ENCODE data around the gene RBM8A. TPM values are rescaled to one million over a fixed set of nuclear protein-coding genes. Genes with fewer than 3 reads are reported as not detected.

Gene RBM8A
- polyA plus RNA-seq, 3 donors from 2014 or later: 175 to 256 (median 194) TPM

DNA sequence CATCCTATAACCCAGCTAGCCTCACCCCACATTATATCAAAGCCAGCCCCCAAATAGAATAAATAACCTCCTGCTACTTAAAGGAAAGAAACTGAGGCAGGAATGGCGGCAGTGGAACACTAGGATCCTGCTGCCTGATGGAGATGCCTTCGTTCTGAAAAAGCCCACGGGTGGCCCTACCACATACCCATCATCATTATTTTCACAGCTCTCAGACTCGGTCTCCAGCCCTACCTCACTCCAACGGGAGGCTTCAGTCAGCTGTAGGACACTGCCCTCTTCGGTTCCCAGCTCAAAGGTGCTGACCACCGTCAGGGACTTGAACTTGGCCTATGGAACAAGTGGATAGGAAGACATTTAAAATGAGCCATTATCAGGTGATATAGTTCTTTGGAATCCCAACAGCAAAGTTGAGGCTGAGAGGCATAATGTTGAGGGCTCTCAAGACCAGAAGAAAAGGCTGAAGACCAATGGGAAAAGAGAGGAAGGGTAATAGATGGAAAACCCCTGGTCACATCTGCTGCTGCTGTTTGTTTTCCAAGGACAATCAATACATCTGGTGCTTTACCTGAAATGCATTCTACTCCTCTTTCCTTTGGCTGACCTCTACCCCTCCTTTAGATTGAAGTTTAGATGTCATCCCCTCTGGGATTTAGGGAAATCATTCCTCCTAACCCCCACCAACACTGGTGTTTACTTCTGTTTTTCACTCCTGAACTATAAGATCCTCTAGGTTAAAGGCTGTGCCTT lies 33.8 kb downstream of the RBM8A start:
- H3K9me3 Mint-ChIP-seq: no peaks in the 10 kb centered on the region
- no peaks in the 10 kb centered on the region for H3K4me1 Mint-ChIP-seq
- H3K27ac Mint-ChIP-seq: no peak overlapping the region
- DNase-seq: no peak
- no peak overlapping the region for H3K4me3 Mint-ChIP-seq
- peaks cover 0 to 2% (median 2%) of the 10 kb centered on the region in 3 donors for H3K27me3 Mint-ChIP-seq (ENCODE audit: low read depth in 3 of 3)
- peaks cover 0 to 14% (median 8%) of the 10 kb centered on the region in 3 donors for H3K36me3 Mint-ChIP-seq

- Mint-ChIP-seq H3K4me1 (no peaks in the 10 kb centered on the region), H3K27ac (no peak overlapping the region), H3K27me3 (ENCODE audit: low read depth in 3 of 3) (peaks cover 0 to 2% (median 2%) of the 10 kb centered on the region in 3 donors), H3K4me3 (no peak overlapping the region), H3K9me3 (no peaks in the 10 kb centered on the region), H3K36me3 (peaks cover 0 to 14% (median 5%) of the 10 kb centered on the region in 3 donors)
- DNase-seq: no peak
Measured at GRCh38 chr1:145892486-145893087, 34.7 kb downstream of the RBM8A start.

DNA sequence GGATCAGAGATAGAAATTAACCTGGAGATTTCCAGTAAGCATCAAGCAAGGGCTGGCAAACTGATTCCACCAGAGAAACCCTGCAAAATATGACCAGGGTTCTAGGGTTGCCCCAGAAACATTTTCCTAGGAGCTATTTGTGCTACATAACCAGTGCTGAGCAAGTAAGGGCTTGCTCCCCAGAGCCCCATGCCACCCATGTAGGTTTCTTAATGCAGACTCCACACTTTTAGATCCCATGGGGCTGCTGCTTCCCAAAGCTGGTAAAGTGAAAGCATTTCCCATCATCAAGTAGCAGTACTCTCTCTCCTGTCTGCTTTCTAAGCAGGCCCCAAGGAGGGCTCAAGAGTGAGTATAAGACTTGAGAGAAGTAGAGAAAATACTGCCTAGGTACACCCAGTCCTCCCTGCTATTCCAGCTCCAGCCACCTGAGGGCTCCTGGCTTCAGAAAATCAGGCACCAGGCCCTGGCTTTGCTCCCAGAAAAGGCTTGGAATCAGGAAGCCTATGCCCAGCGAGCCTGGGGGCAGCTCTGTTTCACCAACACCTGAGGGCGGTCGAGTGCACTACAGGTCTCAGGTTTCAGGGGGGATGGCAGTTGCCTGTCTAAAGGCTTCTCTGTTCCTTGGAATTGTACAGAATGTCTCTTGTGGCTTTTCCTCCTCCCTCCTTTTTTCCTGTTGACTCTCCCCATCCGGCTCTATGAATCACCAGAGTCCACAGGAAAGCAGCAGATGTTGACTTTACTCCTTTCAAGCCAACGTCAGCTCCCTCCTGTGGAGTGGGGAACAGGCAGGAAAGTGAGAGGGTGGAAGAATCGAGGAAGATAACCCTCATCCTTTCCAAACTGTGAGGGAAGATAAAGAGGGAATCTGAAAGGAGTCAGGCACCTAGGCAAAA lies 35.4 kb downstream of the RBM8A start:
- peaks cover 0 to 2% (median 2%) of the 10 kb centered on the region in 3 donors for H3K27me3 Mint-ChIP-seq (ENCODE audit: low read depth in 3 of 3)
- H3K36me3 Mint-ChIP-seq: peaks cover 0 to 14% (median 4%) of the 10 kb centered on the region in 3 donors
- peak; percentile 19 to 39 (median 22) for DNase-seq
- H3K27ac Mint-ChIP-seq: no peak overlapping the region
- no peak overlapping the region for H3K4me3 Mint-ChIP-seq
- H3K9me3 Mint-ChIP-seq: no peaks in the 10 kb centered on the region
- peaks cover 0 to under 1% of the 10 kb centered on the region in 2 donors for H3K4me1 Mint-ChIP-seq

GRCh38 chr1:145891143-145891542 lies 36.1 kb downstream of the RBM8A start:
- peaks cover 3 to 7% of the 10 kb centered on the region in 2 donors for H3K4me1 Mint-ChIP-seq
- H3K4me3 Mint-ChIP-seq: no peak overlapping the region
- H3K27me3 Mint-ChIP-seq (ENCODE audit: low read depth in 3 of 3): peaks cover 0 to 2% (median 2%) of the 10 kb centered on the region in 3 donors
- H3K27ac Mint-ChIP-seq: no peak overlapping the region
- no peaks in the 10 kb centered on the region for H3K9me3 Mint-ChIP-seq
- H3K36me3 Mint-ChIP-seq: peaks cover 0 to 9% (median 1%) of the 10 kb centered on the region in 3 donors
- no peak for DNase-seq

- Mint-ChIP-seq H3K36me3 (peaks cover 0 to 7% (median 0%) of the 10 kb centered on the region in 3 donors), H3K4me3 (no peak overlapping the region), H3K9me3 (no peaks in the 10 kb centered on the region), H3K4me1 (peaks cover 14 to 21% of the 10 kb centered on the region in 2 donors), H3K27ac (no peak overlapping the region), H3K27me3 (ENCODE audit: low read depth in 3 of 3) (peaks cover 0 to 9% (median 7%) of the 10 kb centered on the region in 3 donors)
- DNase-seq: no peak
Measured at GRCh38 chr1:145889722-145890121, 37.6 kb downstream of the RBM8A start.

DNA sequence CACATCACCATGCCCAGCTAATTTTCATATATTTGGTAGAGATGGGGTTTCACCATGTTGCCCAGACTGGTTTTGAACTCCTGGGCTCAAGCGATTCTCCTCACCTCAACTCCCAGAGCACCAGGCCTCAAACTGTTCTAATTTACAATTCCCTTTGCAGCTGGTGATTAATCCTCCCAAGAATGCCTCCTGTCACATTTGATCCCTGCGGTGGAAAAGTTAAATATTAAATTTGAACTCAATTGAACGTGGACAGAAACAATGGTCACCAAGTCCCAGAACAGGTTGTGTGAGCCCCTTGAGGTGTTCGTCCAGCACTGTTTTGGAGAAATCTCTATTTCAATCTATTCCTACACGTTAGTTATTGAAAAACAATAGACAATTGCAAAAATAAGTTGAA lies 39.7 kb downstream of the RBM8A start:
- no peak for DNase-seq
- Mint-ChIP-seq H3K36me3 (no peaks in the 10 kb centered on the region), H3K9me3 (no peaks in the 10 kb centered on the region), H3K4me1 (peaks cover 14 to 23% of the 10 kb centered on the region in 2 donors), H3K27ac (no peak overlapping the region), H3K4me3 (peak overlapping the region in 3 of 5 donors; percentile 38 to 41 (median 40)), H3K27me3 (ENCODE audit: low read depth in 3 of 3) (peaks cover 0 to 15% (median 12%) of the 10 kb centered on the region in 3 donors)

DNA sequence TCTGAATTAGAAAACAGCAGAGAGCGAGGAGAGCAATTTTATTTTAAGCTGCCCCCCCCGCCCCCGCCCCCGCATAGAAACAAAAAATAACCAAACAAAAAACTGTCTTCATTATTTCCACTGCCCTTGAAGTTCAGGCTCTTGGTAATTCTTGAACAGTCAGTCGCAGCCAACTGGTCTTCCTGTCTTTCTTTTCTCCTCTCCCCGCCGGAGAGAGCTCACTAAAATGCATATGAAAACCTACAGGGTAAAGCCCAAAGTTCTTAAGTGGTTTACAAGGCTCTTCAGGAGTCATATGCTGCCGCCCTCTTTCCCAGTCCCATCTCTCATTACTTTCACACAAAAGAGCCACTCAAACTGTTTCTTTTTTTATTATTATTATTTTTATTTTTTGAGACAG lies 40.5 kb downstream of the RBM8A start:
- no peaks in the 10 kb centered on the region for H3K36me3 Mint-ChIP-seq
- peaks cover 14 to 23% of the 10 kb centered on the region in 2 donors for H3K4me1 Mint-ChIP-seq
- DNase-seq: no peak
- peaks cover 0 to 13% (median 12%) of the 10 kb centered on the region in 3 donors for H3K27me3 Mint-ChIP-seq (ENCODE audit: low read depth in 3 of 3)
- H3K9me3 Mint-ChIP-seq: no peaks in the 10 kb centered on the region
- H3K4me3 Mint-ChIP-seq: peak overlapping the region; percentile 62 to 88 (median 75)
- H3K27ac Mint-ChIP-seq: no peak overlapping the region

- Mint-ChIP-seq H3K36me3 (no peaks in the 10 kb centered on the region), H3K4me3 (peak overlapping the region; percentile 81 to 88 (median 83)), H3K4me1 (peaks cover 14 to 23% of the 10 kb centered on the region in 2 donors), H3K27me3 (ENCODE audit: low read depth in 3 of 3) (peaks cover 0 to 13% (median 12%) of the 10 kb centered on the region in 3 donors), H3K27ac (no peak overlapping the region), H3K9me3 (no peaks in the 10 kb centered on the region)
- DNase-seq: no peak
Measured at GRCh38 chr1:145886390-145886789, 40.9 kb downstream of the RBM8A start.

DNA sequence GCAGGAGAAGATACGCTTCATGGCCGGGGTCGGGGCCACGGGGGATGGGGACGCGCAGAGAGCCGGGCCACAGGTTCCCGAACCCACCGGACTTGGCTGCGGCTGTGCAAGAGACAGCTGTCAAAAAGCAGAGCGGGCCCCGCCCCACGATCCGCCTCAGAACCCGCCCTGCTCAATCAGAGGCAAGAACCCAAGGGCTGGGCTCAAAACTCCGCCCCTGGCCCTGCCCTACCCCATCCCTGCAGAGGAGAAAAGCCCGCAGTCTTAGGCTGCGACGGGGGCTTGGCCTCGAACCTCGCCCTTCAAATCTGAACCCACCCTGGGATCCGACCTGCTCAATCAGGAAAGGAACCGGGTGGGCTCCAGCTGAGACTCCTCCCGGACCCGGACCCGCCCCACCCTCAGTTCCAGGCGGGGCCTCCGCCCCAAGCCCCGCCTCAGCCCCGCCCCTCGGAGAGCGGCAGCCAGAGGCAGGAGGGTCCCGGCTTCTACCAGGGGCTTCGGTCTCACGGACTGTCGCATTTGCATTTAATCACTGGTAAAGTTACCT lies 41.5 kb downstream of the RBM8A start, which contains the start of gene ANKRD35:
Gene ANKRD35 (minus strand): TSS at position 129 of the 550 bp plus-strand sequence. CDS start 108 bp downstream, at position 21.
- Mint-ChIP-seq H3K4me3 (peak within 1 kb of the TSS; percentile 81 to 88 (median 83)), H3K27ac (peak within 1 kb of the TSS in 2 of 6 donors; percentile 50 to 70), H3K4me1 (peaks cover 14 to 23% of the 10 kb centered on the region in 2 donors), H3K36me3 (no peaks in the 10 kb centered on the region), H3K9me3 (no peaks in the 10 kb centered on the region), H3K27me3 (ENCODE audit: low read depth in 3 of 3) (peaks cover 0 to 13% (median 12%) of the 10 kb centered on the region in 3 donors)
- peak; percentile 81 to 87 (median 85) for DNase-seq

- Mint-ChIP-seq H3K4me1 (peaks cover 14 to 23% of the 10 kb centered on the region in 2 donors), H3K36me3 (no peaks in the 10 kb centered on the region), H3K27ac (no peak overlapping the region), H3K4me3 (peak overlapping the region; percentile 32 to 88 (median 83)), H3K27me3 (ENCODE audit: low read depth in 3 of 3) (peaks cover 0 to 13% (median 12%) of the 10 kb centered on the region in 3 donors), H3K9me3 (no peaks in the 10 kb centered on the region)
- no peak for DNase-seq
Measured at GRCh38 chr1:145884675-145885074, 42.6 kb downstream of the RBM8A start.

DNA sequence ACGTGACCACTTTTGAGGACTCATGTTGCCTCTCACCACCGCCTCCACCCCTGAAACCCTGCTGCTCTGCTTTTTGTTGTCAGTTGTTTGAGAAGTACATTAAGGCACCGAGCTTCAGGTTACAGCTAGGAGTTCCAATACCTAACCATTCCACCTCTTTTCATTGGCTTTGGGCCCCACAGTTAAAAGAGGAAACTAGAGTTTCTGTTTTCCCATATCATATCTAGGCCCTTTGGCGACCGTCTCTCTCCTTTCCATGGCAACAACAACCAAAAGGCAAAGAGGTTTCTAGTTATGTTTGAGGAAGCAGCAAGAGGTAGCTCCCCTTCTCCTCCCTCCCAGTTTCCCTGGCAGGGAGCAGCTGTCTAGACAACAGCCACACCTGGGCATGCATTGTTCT lies 47.5 kb downstream of the RBM8A start:
- H3K27ac Mint-ChIP-seq: no peak overlapping the region
- H3K4me3 Mint-ChIP-seq: no peak overlapping the region
- H3K36me3 Mint-ChIP-seq: no peaks in the 10 kb centered on the region
- H3K27me3 Mint-ChIP-seq (ENCODE audit: low read depth in 3 of 3): peaks cover 3 to 9% (median 6%) of the 10 kb centered on the region in 3 donors
- DNase-seq: no peak
- H3K9me3 Mint-ChIP-seq: no peaks in the 10 kb centered on the region
- H3K4me1 Mint-ChIP-seq: peaks cover under 1 to 3% of the 10 kb centered on the region in 2 donors

GRCh38 chr1:145878724-145879123 lies 48.6 kb downstream of the RBM8A start:
- H3K4me3 Mint-ChIP-seq: no peak overlapping the region
- no peak for DNase-seq
- no peak overlapping the region for H3K27ac Mint-ChIP-seq
- no peaks in the 10 kb centered on the region for H3K4me1 Mint-ChIP-seq
- no peaks in the 10 kb centered on the region for H3K36me3 Mint-ChIP-seq
- peaks cover 0 to 1% (median 0%) of the 10 kb centered on the region in 6 donors for H3K9me3 Mint-ChIP-seq
- H3K27me3 Mint-ChIP-seq (ENCODE audit: low read depth in 3 of 3): peaks cover 6 to 8% (median 6%) of the 10 kb centered on the region in 3 donors

- H3K4me1 Mint-ChIP-seq: peaks cover under 1 to 4% of the 10 kb centered on the region in 2 donors
- peaks cover 0 to 2% (median 0%) of the 10 kb centered on the region in 6 donors for H3K9me3 Mint-ChIP-seq
- no peak overlapping the region for H3K27ac Mint-ChIP-seq
- no peak overlapping the region for H3K4me3 Mint-ChIP-seq
- peaks cover 0 to 10% (median 7%) of the 10 kb centered on the region in 3 donors for H3K27me3 Mint-ChIP-seq (ENCODE audit: low read depth in 3 of 3)
- H3K36me3 Mint-ChIP-seq: no peaks in the 10 kb centered on the region
- no peak for DNase-seq
Measured at GRCh38 chr1:145877923-145878486, 49.3 kb downstream of the RBM8A start.

Data from immature natural killer cell (primary cell).